Hepatocyte (in vitro differentiated cells): ENCODE results near the gene ANAPC16. TPM values are rescaled to one million over a fixed set of nuclear protein-coding genes. Genes with fewer than 3 reads are reported as not detected.

Source experiments
- DNase-seq: peaks from one replicate; pipeline ENCODE4 v3.0.0-alpha.2; 2016; ENCODE audit warnings: low spot score
- H2AFZ ChIP-seq: fragments of 200-600 bp; sonication (generic); 2 replicates; pipeline ENCODE4 v1.6.0; 2016; ENCODE audit warnings: antibody characterized with exemption, mild to moderate bottlenecking
- H3K27ac ChIP-seq: fragments of 200-600 bp; sonication (generic); 2 replicates; pipeline ENCODE4 v1.5.1; 2016; ENCODE audit warnings: mild to moderate bottlenecking
- H3K27me3 ChIP-seq: fragments of 200-600 bp; sonication (generic); 2 replicates; pipeline ENCODE4 v1.6.1; 2016
- H3K36me3 ChIP-seq: fragments of 200-600 bp; sonication (generic); replicated peaks from 2 replicates; pipeline ENCODE4 v1.5.1; 2016; ENCODE audit warnings: low read depth; ENCODE audit not compliant: insufficient read depth
- H3K4me1 ChIP-seq: fragments of 200-600 bp; sonication (generic); 2 replicates; pipeline ENCODE4 v1.5.1; 2016; ENCODE audit warnings: mild to moderate bottlenecking, moderate library complexity; ENCODE audit not compliant: insufficient read depth
- H3K4me2 ChIP-seq: fragments of 200-600 bp; sonication (generic); 2 replicates; pipeline ENCODE4 v1.6.0; 2016
- H3K4me3 ChIP-seq: fragments of 200-600 bp; sonication (generic); 2 replicates; pipeline ENCODE4 v1.5.1; 2016; ENCODE audit warnings: mild to moderate bottlenecking
- H3K79me2 ChIP-seq: fragments of 200-600 bp; sonication (generic); 2 replicates; pipeline ENCODE4 v1.6.0; 2017; ENCODE audit warnings: mild to moderate bottlenecking
- H3K9me2 ChIP-seq: fragments of 200-600 bp; sonication (generic); replicated peaks from 2 replicates; pipeline ENCODE4 v1.6.0; 2017; ENCODE audit warnings: mild to moderate bottlenecking; ENCODE audit not compliant: insufficient read depth
- H3K9me3 ChIP-seq: fragments of 200-600 bp; sonication (generic); 2 replicates; pipeline ENCODE4 v1.5.1; 2016; ENCODE audit warnings: low read depth, mild to moderate bottlenecking
- H4K20me1 ChIP-seq: fragments of 200-600 bp; sonication (generic); 2 replicates; pipeline ENCODE4 v1.6.0; 2016; ENCODE audit warnings: mild to moderate bottlenecking; ENCODE audit not compliant: insufficient read depth, poor library complexity, severe bottlenecking
- EZH2 ChIP-seq: fragments of 200-600 bp; sonication (generic); IDR thresholded peaks from 2 replicates; pipeline ENCODE4 v1.6.1; 2016; ENCODE audit warnings: antibody characterized with exemption, mild to moderate bottlenecking, borderline replicate concordance
- EZH2phosphoT487 ChIP-seq: fragments of 200-600 bp; sonication (generic); IDR thresholded peaks from one replicate; pipeline ENCODE4 v1.6.1; 2018; ENCODE audit warnings: antibody characterized with exemption, mild to moderate bottlenecking, low read depth, moderate library complexity; ENCODE audit not compliant: unreplicated experiment, severe bottlenecking
- WGBS: methylation state at CpG from one replicate; pipeline ENCODE4 v1.1.6; 2016; ENCODE audit warnings: low lambda C conversion rate; ENCODE audit errors: missing lambda C conversion rate; 5-methylcytosine and 5-hydroxymethylcytosine counted together
- polyA plus RNA-seq: library from polyadenylated mRNA; unstranded; fragments of >200 nt; fragmentation: Nextera tagmentation; extraction: Ambion mirVana; gene quantifications from 2 replicates; pipeline ENCODE4 v1.2.1, GENCODE V29; 2016
- total RNA-seq: library from RNA; depleted of rRNA; stranded (reverse); fragments of >200 nt; gene quantifications from 2 replicates; pipeline ENCODE4 v1.2.3, GENCODE V29; 2014
- TF ChIP-seq, protein P1 (sequence below): fragments of 200-600 bp; sonication (generic); IDR thresholded peaks from 2 replicates; pipeline ENCODE4 v1.5.1; 2016; ENCODE audit warnings: antibody characterized with exemption, mild to moderate bottlenecking; ENCODE audit not compliant: poor library complexity

The ANAPC16 gene
- total and polyA plus RNA-seq, 2 experiments from 2014 or later: 109 to 118 TPM

- Histone ChIP-seq H2AFZ (no peak overlapping the region), H4K20me1 (no peaks in the 10 kb centered on the region), H3K27ac (peak overlapping the region; percentile 92), H3K4me3 (no peak overlapping the region), H3K9me2 (no peaks in the 10 kb centered on the region), H3K4me1 (peaks cover 60% of the 10 kb centered on the region), H3K4me2 (no peak overlapping the region), H3K9me3 (no peaks in the 10 kb centered on the region), H3K79me2 (no peaks in the 10 kb centered on the region), H3K27me3 (no peaks in the 10 kb centered on the region), H3K36me3 (no peaks in the 10 kb centered on the region)
- DNase-seq: no peak
- TF ChIP-seq, protein P1, sequence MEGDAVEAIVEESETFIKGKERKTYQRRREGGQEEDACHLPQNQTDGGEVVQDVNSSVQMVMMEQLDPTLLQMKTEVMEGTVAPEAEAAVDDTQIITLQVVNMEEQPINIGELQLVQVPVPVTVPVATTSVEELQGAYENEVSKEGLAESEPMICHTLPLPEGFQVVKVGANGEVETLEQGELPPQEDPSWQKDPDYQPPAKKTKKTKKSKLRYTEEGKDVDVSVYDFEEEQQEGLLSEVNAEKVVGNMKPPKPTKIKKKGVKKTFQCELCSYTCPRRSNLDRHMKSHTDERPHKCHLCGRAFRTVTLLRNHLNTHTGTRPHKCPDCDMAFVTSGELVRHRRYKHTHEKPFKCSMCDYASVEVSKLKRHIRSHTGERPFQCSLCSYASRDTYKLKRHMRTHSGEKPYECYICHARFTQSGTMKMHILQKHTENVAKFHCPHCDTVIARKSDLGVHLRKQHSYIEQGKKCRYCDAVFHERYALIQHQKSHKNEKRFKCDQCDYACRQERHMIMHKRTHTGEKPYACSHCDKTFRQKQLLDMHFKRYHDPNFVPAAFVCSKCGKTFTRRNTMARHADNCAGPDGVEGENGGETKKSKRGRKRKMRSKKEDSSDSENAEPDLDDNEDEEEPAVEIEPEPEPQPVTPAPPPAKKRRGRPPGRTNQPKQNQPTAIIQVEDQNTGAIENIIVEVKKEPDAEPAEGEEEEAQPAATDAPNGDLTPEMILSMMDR: no peak
- TF ChIP-seq EZH2phosphoT487 (no peak), EZH2 (no peak)
- WGBS: 94% methylated on average over 4 of the region's 4 CpGs
Measured at GRCh38 chr10:72258617-72259016, 42.8 kb downstream of the ANAPC16 start.

DNA sequence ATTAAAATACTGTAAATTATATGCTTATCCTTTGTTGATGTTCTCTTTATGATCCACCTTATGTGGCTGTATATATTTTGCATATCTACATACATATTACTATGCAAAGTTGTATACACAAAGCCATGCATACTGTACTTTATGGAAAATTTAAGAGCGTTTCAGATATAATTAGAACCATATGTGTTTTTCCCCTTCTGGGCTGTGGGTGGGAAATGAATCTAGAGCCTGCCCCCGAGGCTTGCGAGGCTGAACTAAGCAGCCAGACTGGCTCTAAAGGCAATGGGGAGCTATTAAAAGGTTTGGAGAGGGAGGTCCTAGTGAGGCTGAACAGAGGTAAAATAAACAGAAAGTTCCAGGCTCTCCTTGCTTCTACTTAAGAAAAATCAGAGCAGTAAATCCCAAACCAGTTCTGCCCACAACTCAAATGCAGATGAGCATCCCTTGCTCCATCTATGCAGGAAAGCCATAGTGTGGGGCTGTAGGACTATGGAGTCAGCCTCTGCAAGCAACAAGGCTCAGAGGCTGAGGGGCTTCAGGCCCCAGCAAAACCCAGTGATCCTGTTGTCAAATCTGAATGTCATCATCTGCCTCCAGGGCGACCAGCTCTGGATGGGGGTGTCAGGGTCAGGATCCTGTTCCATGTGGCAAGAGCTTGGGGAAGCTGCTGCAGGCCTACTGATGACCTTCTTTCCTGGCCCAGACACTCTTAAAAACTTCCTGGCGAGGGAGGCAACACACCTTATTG, 43.9 kb downstream of the ANAPC16 start:
- no peaks in the 10 kb centered on the region for H3K9me3 ChIP-seq
- no peaks in the 10 kb centered on the region for H4K20me1 ChIP-seq
- no peak overlapping the region for H2AFZ ChIP-seq
- H3K79me2 ChIP-seq: no peaks in the 10 kb centered on the region
- H3K27ac ChIP-seq: peak overlapping the region; percentile 92
- WGBS: 32% methylated on average over 5 of the region's 5 CpGs
- TF ChIP-seq, protein P1: no peak
- TF ChIP-seq EZH2phosphoT487 (no peak), EZH2 (no peak)
- no peaks in the 10 kb centered on the region for H3K9me2 ChIP-seq
- peaks cover 55% of the 10 kb centered on the region for H3K4me1 ChIP-seq
- peak; percentile 64 for DNase-seq
- no peaks in the 10 kb centered on the region for H3K36me3 ChIP-seq
- H3K4me3 ChIP-seq: no peak overlapping the region
- H3K27me3 ChIP-seq: no peaks in the 10 kb centered on the region
- peak overlapping the region; percentile 80 for H3K4me2 ChIP-seq

DNA sequence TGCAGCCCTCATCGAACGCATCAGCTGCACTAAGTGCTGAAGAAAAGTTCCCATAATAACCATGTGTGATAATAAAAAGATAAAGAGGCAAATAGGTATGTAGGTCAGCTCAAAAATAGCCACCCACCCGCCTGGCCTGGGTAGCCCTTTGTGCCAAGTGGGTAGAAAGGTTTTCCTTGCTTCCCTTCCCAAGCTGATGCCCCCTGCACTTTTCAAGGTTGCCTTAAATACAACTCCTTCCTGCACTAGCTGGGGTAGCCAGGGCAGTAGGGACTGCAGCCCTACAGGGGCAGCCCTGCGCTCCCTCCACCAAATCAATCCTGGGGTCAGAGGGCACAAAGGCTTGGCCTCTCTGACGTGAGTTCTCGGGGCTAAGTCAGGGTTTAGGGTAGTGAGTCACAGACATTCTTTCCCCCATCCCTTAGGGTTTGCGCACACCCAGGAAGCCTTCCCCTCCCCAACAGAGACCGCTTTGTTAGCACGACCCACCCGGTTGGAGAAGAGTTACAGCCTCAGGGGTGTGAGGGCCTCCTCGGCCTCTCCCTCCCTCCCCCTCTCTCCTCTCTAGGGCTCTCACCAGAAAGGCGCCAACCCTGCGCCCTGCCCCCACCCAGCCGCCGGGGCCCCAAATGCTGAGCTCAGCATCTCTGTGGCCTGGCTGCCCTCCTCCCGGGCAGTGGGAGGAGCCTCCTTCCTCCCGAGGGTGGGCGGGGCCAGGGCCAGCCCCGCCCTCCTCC, 44.6 kb downstream of the ANAPC16 start:
- TF ChIP-seq, protein P1: no peak
- TF ChIP-seq EZH2phosphoT487 (no peak), EZH2 (no peak)
- Histone ChIP-seq H3K79me2 (no peaks in the 10 kb centered on the region), H3K9me2 (no peaks in the 10 kb centered on the region), H3K4me1 (peaks cover 49% of the 10 kb centered on the region), H3K4me3 (no peak overlapping the region), H4K20me1 (no peaks in the 10 kb centered on the region), H2AFZ (no peak overlapping the region), H3K36me3 (no peaks in the 10 kb centered on the region), H3K27ac (peak overlapping the region; percentile 92), H3K9me3 (no peaks in the 10 kb centered on the region), H3K27me3 (no peaks in the 10 kb centered on the region), H3K4me2 (peak overlapping the region; percentile 80)
- peak; percentile 96 for DNase-seq
- WGBS: 10% methylated on average over 14 of the region's 19 CpGs
